ENCODE measurements around the gene KIF1C. TPM values are rescaled to one million over a fixed set of nuclear protein-coding genes. Genes with fewer than 3 reads are reported as not detected.
"Not testable (repeated sequence)": the region's sequence is repeated elsewhere in the genome, so short reads cannot be mapped to it uniquely, and the experiment has no call there.

The KIF1C gene
- total RNA-seq, 1 experiment from 2014 or later, result 67.6 TPM

GRCh38 chr17:5042157-5043022 lies 44.6 kb downstream of the KIF1C start:
- no peak for DNase-seq (ENCODE audit: low read depth)

GRCh38 chr17:5043524-5043923 lies 45.8 kb downstream of the KIF1C start:
- DNase-seq (ENCODE audit: low read depth), result no peak

DNA sequence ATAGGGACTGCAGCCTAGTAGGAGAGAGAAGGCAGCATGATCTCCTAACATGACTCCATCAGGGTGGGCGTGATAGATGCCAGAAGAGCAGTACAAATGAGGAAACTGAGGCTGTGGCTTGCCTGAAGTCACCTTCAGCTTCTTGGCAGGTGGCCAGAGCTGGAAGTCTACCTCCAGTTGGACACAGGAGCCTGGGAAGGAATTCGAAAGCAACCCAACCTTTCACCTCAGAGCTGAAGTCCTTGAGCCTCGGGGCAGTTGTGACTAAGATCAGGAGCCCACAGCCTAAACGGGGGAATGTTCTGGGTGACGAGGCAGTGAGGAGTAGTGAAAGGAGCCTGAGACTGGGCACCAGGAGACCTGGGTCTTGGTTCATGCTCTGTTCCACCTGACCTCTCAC lies 46.9 kb downstream of the KIF1C start:
- no peak for DNase-seq (ENCODE audit: low read depth)

DNA sequence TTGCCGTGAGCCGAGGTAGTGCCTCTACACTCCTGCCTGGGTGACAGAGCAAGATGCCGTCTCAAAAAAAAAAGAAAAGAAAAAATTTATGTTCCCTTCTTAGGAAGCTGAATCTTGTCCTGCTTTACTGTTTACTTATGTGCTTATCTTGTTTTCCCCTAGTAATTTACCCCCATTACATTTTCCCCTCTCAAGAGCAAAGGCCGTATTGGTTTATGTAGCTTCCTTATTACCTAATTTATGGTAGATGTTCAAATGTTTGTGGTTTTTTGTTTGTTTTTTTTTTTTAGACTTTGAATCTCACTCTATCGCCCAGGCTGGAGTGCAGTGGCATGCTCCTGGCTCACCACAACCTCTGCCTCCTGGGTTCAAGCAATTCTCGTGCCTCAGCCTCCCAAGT lies 47.7 kb downstream of the KIF1C start:
- no peak for DNase-seq (ENCODE audit: low read depth)

DNA sequence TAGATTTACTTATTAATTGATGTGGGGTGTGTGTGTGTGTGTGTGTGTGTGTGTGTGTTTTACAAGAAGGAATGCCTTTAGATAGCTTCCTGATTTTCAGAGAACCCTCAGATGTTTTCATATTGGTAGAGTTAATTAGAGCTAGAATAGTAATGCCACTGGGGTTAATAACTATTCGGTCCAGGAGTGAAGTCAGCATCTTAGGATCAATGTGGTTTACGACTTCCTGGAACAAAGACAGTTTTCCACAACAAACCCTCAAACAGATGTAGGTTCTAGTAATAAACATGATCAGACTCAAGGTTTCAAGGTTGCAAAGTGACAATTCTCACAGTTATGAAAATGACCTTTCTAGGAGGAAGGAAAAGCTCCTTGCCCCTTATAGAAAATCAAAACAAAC lies 49.7 kb downstream of the KIF1C start:
- DNase-seq (ENCODE audit: low read depth), result no peak

DNA sequence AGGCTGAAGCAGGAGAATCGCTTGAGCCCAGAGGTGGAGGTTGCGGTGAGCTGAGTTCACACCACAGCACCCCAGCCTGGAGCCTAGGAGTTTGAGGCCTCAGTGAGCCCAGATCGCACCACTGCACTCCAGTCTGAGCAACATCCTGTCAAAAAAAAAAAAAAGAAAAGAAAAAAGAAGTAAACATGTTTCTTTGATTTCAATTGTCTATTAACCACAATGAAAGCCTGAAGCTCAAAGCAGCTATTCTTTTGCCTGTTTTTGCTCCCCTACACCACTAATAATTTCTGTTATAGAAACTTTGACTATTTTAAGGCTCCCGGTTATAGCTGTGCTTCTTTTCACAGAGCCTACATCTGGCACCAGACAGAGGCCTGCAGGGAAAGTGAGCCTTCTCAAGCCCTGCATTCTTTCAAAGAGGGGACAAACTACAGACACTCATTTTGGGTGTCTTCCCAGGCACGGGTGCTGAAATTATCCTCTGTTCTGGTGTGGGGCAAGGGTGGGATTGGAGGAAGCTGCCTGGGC lies 51.6 kb downstream of the KIF1C start:
- DNase-seq (ENCODE audit: low read depth), result no peak

DNA sequence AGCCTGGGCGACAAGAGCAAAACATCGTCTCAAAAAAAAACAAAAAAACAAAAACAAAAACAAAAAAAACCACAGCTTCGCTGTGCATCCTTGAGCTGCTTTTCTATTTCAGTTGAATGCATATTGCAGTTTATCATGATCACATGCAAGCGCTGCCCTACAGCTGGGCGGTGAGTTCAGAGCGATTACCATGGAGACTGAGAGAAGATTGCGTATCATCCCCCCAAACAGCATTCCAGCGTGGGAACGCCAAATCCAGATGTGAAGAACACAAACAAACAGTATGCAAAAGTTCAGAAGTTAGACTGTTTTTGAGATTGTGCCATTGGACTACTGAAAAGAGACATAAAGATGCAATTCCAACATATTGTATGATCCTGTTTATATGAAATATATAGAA lies 52.5 kb downstream of the KIF1C start:
- no peak for DNase-seq (ENCODE audit: low read depth)

DNA sequence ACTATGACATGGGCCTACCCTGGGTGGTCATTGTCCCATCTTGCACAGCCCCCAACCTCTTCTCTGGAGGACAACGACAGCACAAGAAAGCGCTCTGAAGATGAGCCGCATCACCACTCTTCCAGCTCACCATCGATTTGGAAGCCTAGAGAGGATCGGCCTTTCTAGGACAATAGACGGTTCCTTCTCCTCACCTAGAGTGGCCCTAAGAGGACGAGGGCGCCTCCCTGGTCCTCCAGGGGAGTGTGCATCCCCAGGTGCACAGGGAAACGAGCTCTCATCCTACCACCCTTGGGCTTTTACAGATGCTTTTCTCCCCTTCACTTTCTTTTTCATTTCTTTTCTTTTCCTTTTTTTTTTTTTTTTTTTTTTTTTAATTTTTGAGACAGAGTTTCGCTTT lies 57.8 kb downstream of the KIF1C start:
- no peak for DNase-seq (ENCODE audit: low read depth)

- no peak for DNase-seq (ENCODE audit: low read depth)
These were observed 67.5 kb downstream of the KIF1C start for GRCh38 chr17:5065227-5065744.

- no peak for DNase-seq (ENCODE audit: low read depth)
These were observed 70.5 kb downstream of the KIF1C start for GRCh38 chr17:5068236-5068635.

DNA sequence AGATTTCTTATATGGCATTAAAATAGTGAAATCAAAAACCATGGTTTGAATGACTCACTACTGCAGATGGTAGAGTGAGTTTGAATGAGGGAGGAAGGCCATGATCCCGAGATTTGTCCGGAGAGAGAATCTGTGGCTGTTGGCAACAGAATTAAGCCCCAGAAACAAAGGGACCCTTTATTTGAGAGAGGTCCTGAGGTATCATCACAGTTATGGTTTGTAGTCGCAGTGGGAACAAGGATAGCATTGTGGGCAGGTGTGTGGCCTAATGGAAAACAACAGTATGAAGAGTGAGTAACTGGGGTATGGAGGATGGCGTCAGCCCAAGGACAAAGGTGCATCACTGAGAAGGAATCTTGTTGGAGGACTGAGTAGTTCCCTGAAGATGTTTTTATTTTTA lies 72.0 kb downstream of the KIF1C start:
- DNase-seq (ENCODE audit: low read depth), result peak; percentile 65

- DNase-seq (ENCODE audit: low read depth), result not testable (repeated sequence)
These were observed 77.7 kb downstream of the KIF1C start for GRCh38 chr17:5075472-5075871.

DNA sequence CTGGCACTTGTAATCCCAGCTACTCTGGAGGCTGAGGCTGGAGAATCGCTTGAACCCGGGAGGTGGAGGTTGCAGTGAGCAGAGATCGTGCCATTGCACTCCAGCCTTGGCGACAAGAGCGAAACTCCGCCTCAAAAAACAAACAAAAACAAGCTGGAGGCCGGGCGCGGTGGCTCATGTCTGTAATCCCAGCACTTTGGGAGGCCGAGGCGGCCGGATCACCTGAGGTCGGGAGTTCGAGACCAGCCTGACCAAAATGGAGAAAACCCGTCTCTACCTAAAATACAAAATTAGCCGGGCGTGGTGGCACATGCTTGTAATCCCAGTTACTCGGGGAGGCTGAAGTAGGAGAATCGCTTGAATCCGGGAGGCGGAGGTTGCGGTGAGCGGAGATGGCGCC lies 79.5 kb downstream of the KIF1C start:
- DNase-seq (ENCODE audit: low read depth), result not testable (repeated sequence)

DNA sequence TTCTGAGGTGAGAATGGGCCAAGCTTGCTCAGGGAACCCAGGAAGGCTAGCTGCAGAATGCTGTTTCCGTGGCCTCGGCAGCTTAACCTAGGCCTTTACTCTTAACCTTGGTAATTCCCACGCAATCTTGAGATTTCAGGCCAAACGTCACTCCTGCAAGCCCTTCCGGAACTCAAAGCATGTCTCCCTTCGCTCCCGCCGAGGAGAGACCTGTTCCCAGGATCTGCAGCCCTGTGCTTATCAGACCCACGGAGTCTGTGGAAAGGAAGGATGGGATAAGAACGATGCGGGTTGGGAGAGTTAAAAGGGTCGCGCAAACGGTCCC lies 80.0 kb downstream of the KIF1C start:
- DNase-seq (ENCODE audit: low read depth), result no peak

Small RNAs within 50 kb of the gene (small RNA-seq; reads per million reads assigned to genes)
- not detected for gene MIR6864
- gene MIR6865, result not detected

Other genes with a start within 250 kb of the KIF1C start
- not detected in 2 replicates for gene TM4SF5, start 226.1 kb upstream of the KIF1C start, total RNA-seq (2014; rRNA removed; shearing (Covaris generic))
- not detected in 2 replicates for gene VMO1, start 211.6 kb upstream of the KIF1C start, total RNA-seq (2014; rRNA removed; shearing (Covaris generic))
- not detected in 2 replicates for gene GLTPD2, start 209.0 kb upstream of the KIF1C start, total RNA-seq (2014; rRNA removed; shearing (Covaris generic))
- gene PSMB6, start 201.8 kb upstream of the KIF1C start, total RNA-seq (2014; rRNA removed; shearing (Covaris generic)), result 235 and 261 TPM in 2 replicates
- gene PLD2, start 190.8 kb upstream of the KIF1C start, total RNA-seq (2014; rRNA removed; shearing (Covaris generic)), result 12.8 and 13.1 TPM in 2 replicates
- gene MINK1, start 164.6 kb upstream of the KIF1C start, total RNA-seq (2014; rRNA removed; shearing (Covaris generic)), result 27.1 and 28.7 TPM in 2 replicates
- 0.07 and 0.48 TPM in 2 replicates for gene C17orf107, start 98.4 kb upstream of the KIF1C start, total RNA-seq (2014; rRNA removed; shearing (Covaris generic))
- gene CHRNE, start 94.9 kb upstream of the KIF1C start, total RNA-seq (2014; rRNA removed; shearing (Covaris generic)), result not detected in 2 replicates
- gene GP1BA, start 65.7 kb upstream of the KIF1C start, total RNA-seq (2014; rRNA removed; shearing (Covaris generic)), result not detected in 2 replicates
- 103 and 112 TPM in 2 replicates for gene SLC25A11, start 57.9 kb upstream of the KIF1C start, total RNA-seq (2014; rRNA removed; shearing (Covaris generic))
- gene RNF167, start 57.7 kb upstream of the KIF1C start, total RNA-seq (2014; rRNA removed; shearing (Covaris generic)), result 70.0 and 95.7 TPM in 2 replicates
- 1,934 and 2,529 TPM in 2 replicates for gene PFN1, start 49.4 kb upstream of the KIF1C start, total RNA-seq (2014; rRNA removed; shearing (Covaris generic))
- 2.5 and 3.0 TPM in 2 replicates for gene ENO3, start 46.8 kb upstream of the KIF1C start, total RNA-seq (2014; rRNA removed; shearing (Covaris generic))
- 75.6 and 81.8 TPM in 2 replicates for gene SPAG7, start 30.1 kb upstream of the KIF1C start, total RNA-seq (2014; rRNA removed; shearing (Covaris generic))
- 7.6 and 14.3 TPM in 2 replicates for gene CAMTA2, start 10.3 kb upstream of the KIF1C start, total RNA-seq (2014; rRNA removed; shearing (Covaris generic))
- gene INCA1, start 428 bp upstream of the KIF1C start, total RNA-seq (2014; rRNA removed; shearing (Covaris generic)), result 0.08 TPM in 1 of 2 replicates, not detected in the other
- not detected in 2 replicates for gene SLC52A1, start 37.5 kb downstream of the KIF1C start, total RNA-seq (2014; rRNA removed; shearing (Covaris generic))
- gene ZFP3, start 80.5 kb downstream of the KIF1C start, total RNA-seq (2014; rRNA removed; shearing (Covaris generic)), result not detected in 2 replicates
- gene ZNF232, start 113.9 kb downstream of the KIF1C start, total RNA-seq (2014; rRNA removed; shearing (Covaris generic)), result 9.1 and 9.5 TPM in 2 replicates
- under 0.01 TPM in 1 of 2 replicates, not detected in the other for gene USP6, start 118.1 kb downstream of the KIF1C start, total RNA-seq (2014; rRNA removed; shearing (Covaris generic))
- gene ZNF594, start 193.9 kb downstream of the KIF1C start, total RNA-seq (2014; rRNA removed; shearing (Covaris generic)), result 6.4 and 8.1 TPM in 2 replicates
- not detected in 2 replicates for gene SCIMP, start 236.9 kb downstream of the KIF1C start, total RNA-seq (2014; rRNA removed; shearing (Covaris generic))